SU-DHL-6 (cell line): ENCODE data around the gene INPP4B.

Source experiments
- H2AFZ ChIP-seq: fragments of 200-600 bp; sonication (generic); 2 replicates; pipeline ENCODE4 v1.6.1; 2014; ENCODE audit warnings: low read depth, mild to moderate bottlenecking, moderate library complexity, mixed read lengths, antibody characterized with exemption, low read length; ENCODE audit not compliant: severe bottlenecking
- H3F3A ChIP-seq: fragments of 200-600 bp; shearing (Covaris generic); 2 replicates; pipeline ENCODE4 v1.6.0; 2016; ENCODE audit warnings: antibody characterized with exemption, mild to moderate bottlenecking; ENCODE audit not compliant: insufficient read depth
- H3K27ac ChIP-seq: fragments of 200-600 bp; sonication (generic); 2 replicates; pipeline ENCODE4 v1.5.1; 2016; ENCODE audit warnings: low read depth, mild to moderate bottlenecking, low read length, moderate library complexity, mixed read lengths
- H3K27me3 ChIP-seq: fragments of 200-600 bp; sonication (generic), shearing (Covaris generic); 2 replicates; pipeline ENCODE4 v1.6.0; 2014; ENCODE audit warnings: mild to moderate bottlenecking, low read length
- H3K36me3 ChIP-seq: fragments of 200-600 bp; sonication (generic); 2 replicates; pipeline ENCODE4 v1.6.1; 2014; ENCODE audit warnings: mild to moderate bottlenecking, low read length, mixed read lengths
- H3K4me2 ChIP-seq: fragments of 300-600, 200-600 bp; shearing (Covaris generic), sonication (generic); 2 replicates; pipeline ENCODE4 v1.6.0; 2014; ENCODE audit warnings: low read length, low read depth, mild to moderate bottlenecking; ENCODE audit not compliant: poor library complexity, severe bottlenecking
- H3K4me3 ChIP-seq: fragments of 200-600 bp; sonication (generic); 2 replicates; pipeline ENCODE4 v1.5.1; 2014; ENCODE audit warnings: antibody characterized with exemption, low read length, mild to moderate bottlenecking, mixed read lengths; ENCODE audit not compliant: insufficient read depth, poor library complexity, severe bottlenecking
- H3K79me2 ChIP-seq: fragments of 200-600 bp; sonication (generic); 2 replicates; pipeline ENCODE4 v1.6.1; 2014; ENCODE audit warnings: mild to moderate bottlenecking, low read length, moderate library complexity; ENCODE audit not compliant: insufficient read depth
- H3K9ac ChIP-seq: fragments of 200-600 bp; sonication (generic); 2 replicates; pipeline ENCODE4 v1.7.0; 2014; ENCODE audit warnings: mild to moderate bottlenecking, low read length
- H3K9me2 ChIP-seq: fragments of 200-600 bp; sonication (generic); replicated peaks from 2 replicates; pipeline ENCODE4 v1.6.1; 2014; ENCODE audit warnings: low read length; ENCODE audit not compliant: insufficient read depth
- H3K9me3 ChIP-seq: fragments of 200-600 bp; sonication (generic); 2 replicates; pipeline ENCODE4 v1.6.1; 2014; ENCODE audit warnings: low read length, mixed read lengths; ENCODE audit not compliant: insufficient read depth
- H4K20me1 ChIP-seq: fragments of 200-600 bp; sonication (generic); 2 replicates; pipeline ENCODE4 v1.6.1; 2014; ENCODE audit warnings: low read depth, mild to moderate bottlenecking, antibody characterized with exemption, low read length, moderate library complexity, mixed read lengths
- CTCF ChIP-seq: fragments of 200-600 bp; sonication (generic); IDR thresholded peaks from one replicate; pipeline ENCODE4 v1.5.1; 2017; ENCODE audit warnings: antibody characterized with exemption, mild to moderate bottlenecking, low read length, moderate library complexity; ENCODE audit not compliant: insufficient read depth, poor library complexity, severe bottlenecking
- EZH2phosphoT487 ChIP-seq: fragments of 200-600 bp; sonication (generic), shearing (Covaris generic); conservative IDR thresholded peaks from 2 replicates; pipeline ENCODE4 v1.6.1; 2018; ENCODE audit warnings: mild to moderate bottlenecking, antibody characterized with exemption, low read length, moderate library complexity, mixed read lengths

INPP4B gene

GRCh38 chr4:142493255-142494110 is 352.6 kb downstream of the INPP4B start:
- TF ChIP-seq EZH2phosphoT487 (no peak), CTCF (no peak)
- Histone ChIP-seq H3K4me3 (no peak overlapping the region), H3K36me3 (no peaks in the 10 kb centered on the region), H3K9me2 (no peaks in the 10 kb centered on the region), H2AFZ (no peak overlapping the region), H3K27ac (no peak overlapping the region), H3F3A (no peaks in the 10 kb centered on the region), H3K9ac (no peak overlapping the region), H3K4me2 (no peak overlapping the region), H3K27me3 (no peaks in the 10 kb centered on the region), H3K79me2 (no peaks in the 10 kb centered on the region), H3K9me3 (no peaks in the 10 kb centered on the region), H4K20me1 (no peaks in the 10 kb centered on the region)

DNA sequence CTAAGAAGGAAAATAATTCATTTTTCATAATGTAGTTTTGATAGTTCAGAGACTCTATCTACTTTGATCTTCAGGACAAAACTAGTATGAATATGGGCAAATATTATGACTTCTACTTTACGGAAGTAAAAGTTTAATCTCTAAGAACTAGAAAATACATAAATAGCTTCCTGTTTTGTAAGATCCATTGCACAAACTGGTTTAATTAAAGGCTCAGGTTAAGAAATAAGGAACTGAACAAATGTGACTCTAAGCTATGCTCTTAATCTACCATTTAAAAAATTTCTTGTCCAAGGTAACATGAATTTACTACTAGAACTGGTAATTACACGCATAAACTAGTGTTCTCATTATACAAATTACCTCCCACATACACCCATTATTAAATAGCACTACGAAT is 360.6 kb downstream of the INPP4B start:
- no peak overlapping the region for H2AFZ ChIP-seq
- H3K27me3 ChIP-seq = no peaks in the 10 kb centered on the region
- H3K79me2 ChIP-seq = no peaks in the 10 kb centered on the region
- no peaks in the 10 kb centered on the region for H3K9me3 ChIP-seq
- H3K36me3 ChIP-seq = no peaks in the 10 kb centered on the region
- H3K27ac ChIP-seq = no peak overlapping the region
- no peaks in the 10 kb centered on the region for H3K9me2 ChIP-seq
- no peak overlapping the region for H3K4me3 ChIP-seq
- no peak overlapping the region for H3K9ac ChIP-seq
- H4K20me1 ChIP-seq = no peaks in the 10 kb centered on the region
- H3F3A ChIP-seq = no peaks in the 10 kb centered on the region
- no peak overlapping the region for H3K4me2 ChIP-seq
- TF ChIP-seq EZH2phosphoT487 = no peak
- no peak for TF ChIP-seq CTCF

DNA sequence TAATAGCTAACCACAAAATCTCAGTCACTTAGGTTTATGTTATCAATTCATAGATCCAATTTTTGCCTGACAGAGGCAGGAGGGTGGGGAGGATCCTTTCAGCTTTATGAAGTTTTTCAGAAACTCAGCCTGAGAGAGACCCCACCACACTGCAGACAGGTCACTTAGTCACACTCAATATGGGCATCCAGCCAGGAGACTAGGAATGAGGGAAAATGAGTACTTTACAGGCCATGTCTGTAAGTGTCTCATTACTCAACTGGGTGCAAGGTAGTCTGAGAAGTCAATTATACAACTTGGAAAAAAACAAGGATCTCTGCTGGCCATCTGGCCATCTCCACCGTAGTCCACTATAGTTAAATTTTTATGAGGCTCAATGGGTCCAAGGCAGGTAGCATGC is 365.9 kb downstream of the INPP4B start:
- Histone ChIP-seq H3K4me3 (no peak overlapping the region), H3K36me3 (no peaks in the 10 kb centered on the region), H3K4me2 (no peak overlapping the region), H4K20me1 (no peaks in the 10 kb centered on the region), H3F3A (no peaks in the 10 kb centered on the region), H3K27ac (no peak overlapping the region), H3K9ac (no peak overlapping the region), H2AFZ (no peak overlapping the region), H3K27me3 (no peaks in the 10 kb centered on the region), H3K9me3 (no peaks in the 10 kb centered on the region), H3K9me2 (no peaks in the 10 kb centered on the region), H3K79me2 (no peaks in the 10 kb centered on the region)
- no peak for TF ChIP-seq CTCF
- no peak for TF ChIP-seq EZH2phosphoT487
